ENCODE data around the gene CERS6. TPM values are rescaled to one million over a fixed set of nuclear protein-coding genes. Genes with fewer than 3 reads are reported as not detected.

The CERS6 gene
- total and polyA plus RNA-seq, 10 of the 15 experiments (the other 5 are each of a cell fraction or from before 2014, with no cell fraction given) = 1.3 to 20.4 (median 14.1) TPM

- ATAC-seq = peak; percentile 53
- intact Hi-C loops (cut with micrococcal nuclease; ENCODE audit: unreplicated experiment) = loop anchor here (2.0 to 5.0 kb wide), 4 partner anchors 34 to 110 kb away; no protein-coding TSS in a partner anchor
- Histone ChIP-seq H3K27ac (ENCODE audit: control insufficient read depth, insufficient read depth) (peak overlapping the region; percentile 91), H3K9ac (ENCODE audit: control insufficient read depth, insufficient read depth, low read length) (peak overlapping the region; percentile 91), H3K36me3 (ENCODE audit: control insufficient read depth in 2 of 2, insufficient read depth in 2 of 2, low read length in 1 of 2) (no peaks in the 10 kb centered on the region), H3K4me3 (peak overlapping the region; percentile 75), H3K79me2 (ENCODE audit: control insufficient read depth, insufficient read depth, low read length) (peaks cover 55% of the 10 kb centered on the region), H2AFZ (ENCODE audit: control insufficient read depth, low read depth, low read length) (peak overlapping the region; percentile 76), H4K20me1 (ENCODE audit: control insufficient read depth, insufficient read depth) (0 out of 2 replicates have a peak, but pooled peaks cover under 1% of the 10 kb centered on the region), H3K9me3 (replicated peaks; ENCODE audit: control insufficient read depth, insufficient read depth, low read length) (no peaks in the 10 kb centered on the region; the same call in 2 of the 3 replicates), H3K4me2 (ENCODE audit: control insufficient read depth, insufficient read depth) (peak overlapping the region; percentile 43), H3K27me3 (replicated peaks in 1 of 2; ENCODE audit: control insufficient read depth in 2 of 2, insufficient read depth in 2 of 2, low read length in 1 of 2) (no peaks in the 10 kb centered on the region), H3K4me1 (ENCODE audit: control insufficient read depth, insufficient read depth, low read length) (peaks cover 21% of the 10 kb centered on the region)
- FAIRE-seq = no peak
- TF ChIP-seq POU2F2 (IDR thresholded peaks at IDR 0.05; ENCODE audit: borderline replicate concordance, low read depth, low read length) (no peak), LARP7 (IDR thresholded peaks at IDR 0.05) (0 out of 2 replicates have a peak, but pooled peaks have one; percentile 21), STAT3 (IDR thresholded peaks at IDR 0.05; ENCODE audit: low read depth, low read length) (no peak), BMI1 (IDR thresholded peaks at IDR 0.05; ENCODE audit: borderline replicate concordance) (no peak), ZBTB11 (CRISPR knock-in tag; IDR thresholded peaks at IDR 0.05) (0 out of 2 replicates have a peak, but pooled peaks have one; percentile 1), NBN (IDR thresholded peaks at IDR 0.05) (no peak), EGR1 (IDR thresholded peaks at IDR 0.05; ENCODE audit: borderline replicate concordance in 1 of 2, low read depth in 2 of 2, low read length in 2 of 2) (peak in 1 of 2 experiments; percentile 87; a peak in 2 of 3 replicates), KAT2A (conservative IDR thresholded peaks at IDR 0.05; ENCODE audit: control insufficient read depth, low read depth, low read length) (no peak), RELA (IDR thresholded peaks at IDR 0.05; ENCODE audit: borderline replicate concordance, partially characterized antibody) (no peak), CREM (IDR thresholded peaks at IDR 0.05; ENCODE audit: low read depth) (no peak)
- RAD21 ChIA-PET (ENCODE audit: unreplicated experiment) = interaction anchor here (1.3 kb wide), 1 partner anchor 33 kb away, joined by 7 read pairs; no protein-coding TSS in a partner anchor
- WGBS (ENCODE audit: insufficient coverage, insufficient replicate concordance, low lambda C conversion rate, missing lambda C conversion rate) = under 1% methylated on average over 56 of the region's 61 CpGs
- POLR2A ChIA-PET = no interaction called here
- DNase-seq (ENCODE audit: low read depth, low spot score) = no peak
- in situ Hi-C loops (cut with MboI) = no loop called here
- SMC1A ChIA-PET (ENCODE audit: uncharacterized antibody, unreplicated experiment) = no interaction called here
- CTCF ChIA-PET = no interaction called here
- no TSS peak for BruUV-seq (replicated peaks)
Observed at GRCh38 chr2:168456521-168457189, 583 bp downstream of the CERS6 start.

Data from GM12878 (cell line).